ENCODE data around the gene MAGEA4.

The MAGEA4 gene

GRCh38 chrX:151929126-151929525 lies 16.4 kb downstream of the MAGEA4 start:
- no peak for DNase-seq

GRCh38 chrX:151935358-151935757 lies 22.7 kb downstream of the MAGEA4 start:
- DNase-seq = no peak

GRCh38 chrX:151938172-151938571 lies 25.5 kb downstream of the MAGEA4 start:
- DNase-seq = no peak

GRCh38 chrX:151954730-151955129 lies 42.0 kb downstream of the MAGEA4 start:
- DNase-seq = no peak

GRCh38 chrX:151958101-151958500 lies 45.4 kb downstream of the MAGEA4 start:
- no peak for DNase-seq

GRCh38 chrX:151962034-151962433 lies 49.3 kb downstream of the MAGEA4 start:
- DNase-seq = no peak

GRCh38 chrX:151966236-151966635 lies 53.5 kb downstream of the MAGEA4 start:
- DNase-seq = no peak

- no peak for DNase-seq
These were observed 57.3 kb downstream of the MAGEA4 start for GRCh38 chrX:151970027-151970426.

GRCh38 chrX:151970661-151971060 lies 58.0 kb downstream of the MAGEA4 start:
- DNase-seq = no peak

- no peak for DNase-seq
These were observed 60.5 kb downstream of the MAGEA4 start for GRCh38 chrX:151973060-151973661.

- DNase-seq = no peak
These were observed 61.2 kb downstream of the MAGEA4 start for GRCh38 chrX:151973851-151974335.
